Neural progenitor cell (in vitro differentiated cells): Measurements from ENCODE around the gene RNU1-4.
"Not testable (repeated sequence)": the region's sequence is repeated elsewhere in the genome, so short reads cannot be mapped to it uniquely, and the experiment has no call there.

Experiments used
- EZH2 ChIP-seq: fragments of 200-600 bp; sonication (generic); IDR thresholded peaks from 2 replicates; pipeline ENCODE4 v1.6.1; 2017; ENCODE audit warnings: antibody characterized with exemption, mild to moderate bottlenecking, moderate library complexity
- EZH2phosphoT487 ChIP-seq: fragments of 200-600 bp; sonication (generic); IDR thresholded peaks from 2 replicates; pipeline ENCODE4 v1.6.1; 2017; ENCODE audit warnings: antibody characterized with exemption
- TF ChIP-seq, protein P1 (sequence below): fragments of 200-600 bp; sonication (generic); IDR thresholded peaks from 2 replicates; pipeline ENCODE4 v1.5.1; 2017; ENCODE audit warnings: antibody characterized with exemption, mild to moderate bottlenecking

GRCh38 chr1:16732254-16732896 is 7.9 kb upstream of the RNU1-4 start:
- TF ChIP-seq, protein P1, sequence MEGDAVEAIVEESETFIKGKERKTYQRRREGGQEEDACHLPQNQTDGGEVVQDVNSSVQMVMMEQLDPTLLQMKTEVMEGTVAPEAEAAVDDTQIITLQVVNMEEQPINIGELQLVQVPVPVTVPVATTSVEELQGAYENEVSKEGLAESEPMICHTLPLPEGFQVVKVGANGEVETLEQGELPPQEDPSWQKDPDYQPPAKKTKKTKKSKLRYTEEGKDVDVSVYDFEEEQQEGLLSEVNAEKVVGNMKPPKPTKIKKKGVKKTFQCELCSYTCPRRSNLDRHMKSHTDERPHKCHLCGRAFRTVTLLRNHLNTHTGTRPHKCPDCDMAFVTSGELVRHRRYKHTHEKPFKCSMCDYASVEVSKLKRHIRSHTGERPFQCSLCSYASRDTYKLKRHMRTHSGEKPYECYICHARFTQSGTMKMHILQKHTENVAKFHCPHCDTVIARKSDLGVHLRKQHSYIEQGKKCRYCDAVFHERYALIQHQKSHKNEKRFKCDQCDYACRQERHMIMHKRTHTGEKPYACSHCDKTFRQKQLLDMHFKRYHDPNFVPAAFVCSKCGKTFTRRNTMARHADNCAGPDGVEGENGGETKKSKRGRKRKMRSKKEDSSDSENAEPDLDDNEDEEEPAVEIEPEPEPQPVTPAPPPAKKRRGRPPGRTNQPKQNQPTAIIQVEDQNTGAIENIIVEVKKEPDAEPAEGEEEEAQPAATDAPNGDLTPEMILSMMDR, result not testable (repeated sequence)
- TF ChIP-seq EZH2phosphoT487, EZH2: not testable (repeated sequence)
